Measurements from ENCODE around the gene IRGC.

Gene IRGC

GRCh38 chr19:43682824-43683661 lies 32.8 kb upstream of the IRGC start:
- no peak for TF ChIP-seq CTCF (IDR thresholded peaks at IDR 0.05; ENCODE audit: borderline replicate concordance, insufficient read depth, low read depth, low read length)
- H3K4me3 ChIP-seq (ENCODE audit: low read depth, low read length): no peak overlapping the region

DNA sequence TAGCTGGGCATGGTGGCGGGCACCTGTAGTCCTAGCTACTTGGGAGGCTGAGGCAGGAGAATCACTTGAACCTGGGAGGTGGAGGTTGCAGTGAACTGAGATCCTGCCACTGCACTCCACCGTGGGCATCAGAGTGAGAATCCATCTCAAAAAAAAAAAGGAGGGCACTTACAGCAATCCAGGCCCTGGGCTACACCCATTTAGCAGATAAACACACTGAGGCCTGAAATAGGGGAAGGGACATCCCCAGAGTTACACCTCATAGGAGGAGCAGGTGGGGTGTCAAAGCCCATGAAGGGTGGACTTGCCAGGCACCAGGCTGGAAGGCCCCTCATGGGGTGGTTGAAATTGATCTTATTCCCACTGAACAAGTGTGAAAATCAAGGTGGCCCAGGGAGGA lies 32.0 kb upstream of the IRGC start:
- TF ChIP-seq CTCF (IDR thresholded peaks at IDR 0.05; ENCODE audit: borderline replicate concordance, insufficient read depth, low read depth, low read length): no peak
- H3K4me3 ChIP-seq (ENCODE audit: low read depth, low read length): no peak overlapping the region

DNA sequence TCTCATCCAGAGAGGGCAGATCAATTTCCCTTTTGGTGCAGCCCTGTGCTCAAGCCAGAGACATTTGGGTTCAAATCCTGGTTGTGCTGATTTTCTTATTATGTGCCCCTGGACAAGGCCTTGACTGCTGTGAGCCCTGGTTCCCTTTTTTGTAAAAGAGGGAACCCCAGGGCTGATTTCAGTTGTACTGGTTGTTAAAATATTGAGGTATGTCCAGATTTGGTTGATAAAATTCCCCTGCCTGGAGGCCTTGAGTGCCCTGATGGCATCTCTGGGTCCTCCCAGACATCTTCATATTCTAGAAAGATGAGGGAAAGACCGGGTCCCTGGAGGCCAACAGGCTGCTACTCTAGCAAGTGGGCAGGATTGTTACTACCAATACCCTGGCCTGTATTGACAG lies 31.6 kb upstream of the IRGC start:
- no peak for TF ChIP-seq CTCF (IDR thresholded peaks at IDR 0.05; ENCODE audit: borderline replicate concordance, insufficient read depth, low read depth, low read length)
- H3K4me3 ChIP-seq (ENCODE audit: low read depth, low read length): no peak overlapping the region

DNA sequence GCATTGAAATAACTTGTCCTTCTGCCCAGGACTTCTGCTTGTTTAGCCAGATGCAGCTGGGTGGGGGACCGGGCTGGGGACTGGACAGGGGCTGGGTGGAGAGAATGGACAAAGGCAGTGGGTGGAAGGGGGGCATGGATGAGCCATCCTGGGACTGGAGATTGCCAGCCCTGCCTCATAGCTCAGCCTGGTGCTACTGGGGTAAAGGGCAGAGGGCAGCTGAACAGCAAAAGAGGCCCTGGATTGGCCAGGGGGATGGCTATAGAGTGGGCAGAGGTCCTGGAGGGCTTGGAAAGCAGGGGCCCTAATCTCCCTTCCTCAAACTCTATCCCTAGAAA lies 28.2 kb upstream of the IRGC start:
- TF ChIP-seq CTCF (IDR thresholded peaks at IDR 0.05; ENCODE audit: borderline replicate concordance, insufficient read depth, low read depth, low read length): no peak
- H3K4me3 ChIP-seq (ENCODE audit: low read depth, low read length): no peak overlapping the region

DNA sequence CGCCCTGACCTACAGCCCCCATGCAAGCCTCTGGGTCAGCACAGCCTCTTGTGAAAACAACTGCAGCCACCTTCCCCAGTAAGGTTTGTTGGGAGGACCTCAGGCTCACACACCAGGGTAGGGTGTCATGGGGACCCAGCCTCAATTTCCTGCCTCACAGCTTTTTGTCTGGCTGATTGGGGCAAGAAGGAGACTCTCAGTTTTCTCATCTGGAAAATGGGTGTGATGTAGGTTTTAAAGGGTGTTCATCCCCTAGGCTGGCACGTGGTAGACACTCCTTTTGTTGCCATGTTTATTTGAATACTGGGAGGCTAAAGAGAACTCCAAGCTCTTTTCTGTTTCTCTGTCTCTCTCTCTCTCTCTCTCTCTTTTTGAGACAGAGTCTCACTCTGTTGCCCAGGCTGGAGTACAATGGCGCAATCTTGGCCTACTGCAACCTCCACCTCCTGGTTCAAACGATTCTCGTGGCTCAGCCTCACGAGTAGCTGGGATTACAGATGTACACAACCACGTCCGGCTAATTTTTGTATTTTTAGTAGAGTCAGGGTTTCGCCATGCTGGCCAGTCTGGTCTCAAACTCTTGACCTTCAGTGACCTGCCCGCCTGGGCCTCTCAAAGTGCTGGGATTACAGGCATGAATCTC lies 27.7 kb upstream of the IRGC start:
- no peak for TF ChIP-seq CTCF (IDR thresholded peaks at IDR 0.05; ENCODE audit: borderline replicate concordance, insufficient read depth, low read depth, low read length)
- H3K4me3 ChIP-seq (ENCODE audit: low read depth, low read length): no peak overlapping the region

- no peak overlapping the region for H3K4me3 ChIP-seq (ENCODE audit: low read depth, low read length)
- no peak for TF ChIP-seq CTCF (IDR thresholded peaks at IDR 0.05; ENCODE audit: borderline replicate concordance, insufficient read depth, low read depth, low read length)
Measured at GRCh38 chr19:43690444-43690843, 25.4 kb upstream of the IRGC start.

- no peak for TF ChIP-seq CTCF (IDR thresholded peaks at IDR 0.05; ENCODE audit: borderline replicate concordance, insufficient read depth, low read depth, low read length)
- H3K4me3 ChIP-seq (ENCODE audit: low read depth, low read length): no peak overlapping the region
Measured at GRCh38 chr19:43690890-43691289, 25.0 kb upstream of the IRGC start.
